ENCODE results near the gene FOSL1.
A peak's percentile ranks its signal among the peaks of the same experiment; 100 is the strongest.
"Not testable (repeated sequence)": the region's sequence is repeated elsewhere in the genome, so short reads cannot be mapped to it uniquely, and the experiment has no call there.

FOSL1 gene

DNA sequence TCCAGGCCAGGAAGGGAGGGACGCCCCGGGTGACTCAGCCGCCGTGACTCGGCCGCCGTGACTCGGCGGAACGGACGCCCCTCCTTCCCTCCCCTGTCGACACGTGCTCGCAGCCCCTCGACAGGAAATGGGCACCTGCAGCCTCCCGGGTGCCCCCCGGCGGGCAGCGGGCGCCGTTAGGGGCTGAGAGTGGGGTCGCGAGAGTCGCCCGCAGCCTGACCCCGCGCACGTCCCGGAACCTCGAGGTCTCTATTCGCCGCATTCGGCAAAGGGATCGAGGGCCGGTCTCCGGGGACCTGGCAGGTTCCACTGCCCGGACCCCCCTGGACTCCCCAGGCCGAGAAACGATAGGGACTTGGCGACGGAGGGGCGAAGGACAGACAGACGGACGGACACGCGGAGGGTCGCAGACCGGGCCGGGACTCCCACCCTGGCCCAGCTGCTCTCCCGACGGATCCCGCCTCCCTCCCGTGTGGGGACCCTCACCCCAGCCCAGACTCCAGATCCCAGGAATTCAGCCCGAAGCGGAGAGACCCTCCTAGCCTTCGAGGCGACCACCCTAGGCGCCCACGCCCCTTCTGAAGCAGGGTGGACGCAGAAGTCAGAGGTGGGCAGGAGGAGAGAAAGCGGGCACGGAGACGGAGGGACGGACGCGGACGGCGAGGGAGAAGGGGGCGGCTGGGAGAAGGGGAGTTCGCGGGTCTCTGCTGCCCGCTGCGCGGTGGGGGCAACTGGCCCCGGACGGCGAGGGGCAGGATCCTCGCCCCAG lies 648 bp downstream of the FOSL1 start:
- DNase-seq (ENCODE audit: low read depth, low spot score), result no peak
- H3K4me3 ChIP-seq (ENCODE audit: low read length), result no peak overlapping the region; the same call in 1 of the 2 replicates

DNA sequence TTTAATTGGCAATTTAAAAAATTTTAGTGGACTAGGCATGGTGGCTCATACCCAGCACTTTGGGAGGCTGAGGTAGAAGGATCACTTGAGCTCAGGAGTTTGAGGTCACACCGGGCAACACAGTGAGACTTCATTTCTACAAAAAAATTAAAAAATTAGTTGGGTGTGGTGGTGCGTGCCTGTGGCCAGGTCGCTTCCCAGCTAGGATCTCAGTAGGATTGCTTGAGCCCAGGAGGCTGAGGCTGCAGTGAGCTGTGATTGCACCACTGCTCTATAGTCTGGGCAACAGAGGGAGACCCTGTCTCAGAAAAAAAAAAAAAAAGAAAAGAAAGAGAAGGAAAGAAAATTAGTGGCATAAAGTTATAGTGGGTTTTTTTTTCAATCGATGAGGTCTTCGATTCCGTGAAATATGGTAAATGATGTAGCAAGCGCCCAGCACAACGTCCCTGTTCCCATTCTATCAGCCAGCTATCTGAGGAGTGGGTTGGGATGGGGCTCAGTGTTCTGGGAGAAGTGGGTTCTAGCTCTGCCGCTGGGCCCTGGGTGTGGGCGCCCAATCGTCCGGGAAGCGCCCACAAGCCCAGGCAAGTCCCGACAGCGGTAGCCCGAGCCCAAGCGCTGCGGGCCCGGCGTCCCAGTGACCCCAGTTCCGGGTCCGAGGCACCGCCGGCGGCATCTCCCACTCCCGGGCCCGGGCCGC lies 1.4 kb downstream of the FOSL1 start:
- no peak for DNase-seq (ENCODE audit: low read depth, low spot score)
- no peak overlapping the region for H3K4me3 ChIP-seq (ENCODE audit: low read length)

DNA sequence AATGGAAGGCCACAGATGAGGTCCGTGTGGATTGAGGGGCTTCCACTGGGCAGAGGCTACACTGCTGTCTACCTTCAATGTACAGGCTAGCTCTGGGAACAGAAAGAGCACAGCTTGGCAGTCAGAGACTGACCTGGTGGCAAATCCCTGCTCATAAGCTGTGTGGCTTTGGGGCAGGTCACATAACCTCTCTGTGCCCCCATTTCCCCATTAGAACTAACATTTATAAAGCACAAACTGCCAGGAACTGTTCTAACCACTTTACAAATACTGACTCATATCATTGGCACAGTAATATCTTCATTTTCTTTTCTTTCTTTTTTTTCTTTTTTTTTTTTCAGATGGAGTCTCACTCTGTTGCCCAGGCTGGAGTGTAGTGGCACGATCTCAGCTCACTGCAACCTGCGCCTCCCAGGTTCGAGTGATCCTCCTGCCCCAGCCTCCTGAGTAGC lies 3.1 kb downstream of the FOSL1 start:
- no peak overlapping the region for H3K4me3 ChIP-seq (ENCODE audit: low read length)

DNA sequence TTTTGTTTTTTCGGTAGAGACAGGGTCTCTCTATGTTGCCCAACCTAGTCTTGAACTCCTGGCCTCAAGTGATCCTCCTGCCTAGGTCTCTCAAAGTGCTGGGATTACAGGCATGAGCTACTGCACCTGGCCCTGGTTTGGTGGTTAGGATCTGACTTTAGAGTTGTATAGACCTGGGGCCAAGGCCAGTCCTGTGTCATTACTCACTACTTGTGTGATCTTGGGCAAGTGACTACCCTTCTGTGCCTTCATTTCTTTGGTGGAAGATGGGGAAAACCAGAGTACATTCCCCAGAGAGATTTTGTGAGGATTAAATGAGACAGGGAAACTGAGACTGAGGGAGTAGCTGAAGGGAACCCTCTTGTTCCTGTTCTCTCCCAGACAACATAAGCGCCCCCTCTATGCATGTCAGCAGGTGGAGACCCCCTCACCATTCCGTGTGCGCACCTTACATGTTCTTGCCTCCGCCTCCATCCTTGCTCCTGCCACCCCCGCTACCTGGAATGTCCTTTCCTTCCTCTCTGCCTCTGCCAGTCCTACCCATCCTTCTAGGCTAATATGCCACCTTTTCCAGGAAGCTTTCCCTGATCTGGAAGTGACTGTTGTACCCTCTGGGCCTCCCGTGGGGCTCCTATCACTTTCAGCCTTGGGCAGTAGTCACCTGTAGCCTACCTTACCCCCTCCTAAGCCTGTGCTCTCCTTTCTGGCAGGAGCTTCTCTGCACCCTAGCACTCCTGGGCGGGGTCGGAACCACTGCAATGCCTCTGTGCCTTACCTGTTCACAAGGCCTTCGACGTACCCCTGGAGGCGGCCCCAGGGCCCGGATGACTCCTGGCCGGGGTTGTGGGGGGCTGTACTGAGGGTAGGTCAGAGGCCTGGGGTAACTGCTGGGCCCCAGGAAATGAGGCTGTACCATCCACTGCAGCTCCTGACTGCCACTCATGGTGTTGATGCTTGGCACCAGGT lies 3.9 kb downstream of the FOSL1 start:
- no peak overlapping the region for H3K4me3 ChIP-seq (ENCODE audit: low read length)
- no peak for DNase-seq (ENCODE audit: low read depth, low spot score)

More for the DNA sequence above, 3.1 kb downstream of the FOSL1 start:
- no peak for DNase-seq (ENCODE audit: low read depth, low spot score)

DNA sequence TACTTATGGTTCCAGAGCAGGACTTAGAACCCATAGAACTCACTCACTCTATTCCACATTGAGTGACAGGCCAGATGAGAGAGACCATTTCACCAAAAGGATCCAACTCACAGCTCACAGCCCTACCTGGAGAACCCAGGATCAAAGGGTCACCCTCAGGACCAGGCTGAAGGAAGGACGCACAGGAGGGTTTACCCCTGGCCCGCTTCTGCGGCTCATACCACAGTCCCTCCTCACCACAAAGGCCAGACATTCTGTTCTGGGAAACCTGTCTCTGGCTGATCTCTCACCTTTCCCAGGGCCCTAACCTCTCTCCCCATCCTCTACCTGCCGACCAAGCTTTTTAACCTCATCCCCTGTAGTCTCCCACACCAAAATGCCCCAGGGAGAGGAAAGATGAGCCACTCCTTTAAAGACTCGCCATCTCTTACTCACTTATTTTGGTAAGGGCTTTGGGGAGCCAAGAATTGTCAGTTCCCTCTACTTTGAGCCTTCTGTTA lies 4.7 kb downstream of the FOSL1 start:
- H3K4me3 ChIP-seq (ENCODE audit: low read length), result no peak overlapping the region

DNA sequence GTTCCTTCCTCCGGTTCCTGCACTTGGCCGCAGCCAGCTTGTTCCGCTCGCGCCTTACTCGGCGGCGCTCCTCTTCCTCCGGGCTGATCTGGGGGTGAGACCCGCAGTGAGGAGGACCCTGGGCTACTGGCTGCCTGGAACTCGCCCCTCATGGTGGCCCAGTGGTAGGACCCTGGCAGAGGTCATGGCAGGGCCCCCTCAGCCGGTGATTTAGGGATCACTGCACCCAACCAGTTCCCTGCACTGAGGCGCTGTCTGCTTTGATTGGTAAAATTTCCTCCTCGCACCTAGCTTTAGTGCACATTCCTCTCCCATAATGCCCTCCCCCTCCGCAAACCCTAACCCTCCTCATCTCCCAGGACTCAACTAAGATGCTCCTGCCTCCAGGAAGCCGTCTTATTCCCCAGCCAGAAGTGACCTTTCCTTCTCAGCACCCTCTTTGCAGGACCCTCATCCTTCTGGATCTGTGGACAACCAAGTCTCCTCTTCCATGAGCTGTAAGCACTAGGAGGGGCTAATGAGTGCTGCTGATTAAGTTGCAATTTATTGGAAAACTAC lies 6.1 kb downstream of the FOSL1 start:
- no peak for DNase-seq (ENCODE audit: low read depth, low spot score)
- H3K4me3 ChIP-seq (ENCODE audit: low read length), result no peak overlapping the region

More for the DNA sequence above, 4.7 kb downstream of the FOSL1 start:
- no peak for DNase-seq (ENCODE audit: low read depth, low spot score)

DNA sequence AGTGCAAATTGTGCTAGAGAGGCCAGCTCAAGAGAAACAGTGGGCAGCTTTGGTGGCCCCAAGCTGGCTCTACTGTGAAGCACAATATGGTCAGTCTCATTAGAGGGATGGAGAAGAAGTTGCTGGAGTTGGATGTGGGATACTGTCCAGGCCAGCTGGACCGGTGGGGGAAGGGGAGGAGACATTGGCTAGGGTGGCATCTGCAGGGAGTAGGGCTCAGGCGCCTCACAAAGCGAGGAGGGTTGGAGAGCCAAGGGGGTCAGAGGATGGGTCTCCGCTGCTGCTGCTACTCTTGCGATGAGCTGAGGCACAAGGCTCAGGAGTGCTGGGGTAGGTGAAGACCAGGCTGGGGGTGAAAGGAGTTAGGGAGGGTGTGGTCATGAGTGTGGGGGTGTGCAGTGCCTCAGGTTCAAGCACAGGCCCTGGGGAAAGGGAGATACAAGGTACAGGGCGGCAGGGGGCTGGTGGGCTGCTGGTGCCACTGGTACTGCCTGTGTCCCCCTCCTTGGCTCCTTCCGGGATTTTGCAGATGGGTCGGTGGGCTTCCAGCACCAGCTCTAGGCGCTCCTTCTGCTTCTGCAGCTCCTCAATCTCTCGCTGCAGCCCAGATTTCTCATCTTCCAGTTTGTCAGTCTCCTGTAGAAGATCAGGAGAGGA lies 7.4 kb downstream of the FOSL1 start:
- DNase-seq (ENCODE audit: low read depth, low spot score), result no peak
- no peak overlapping the region for H3K4me3 ChIP-seq (ENCODE audit: low read length)

DNA sequence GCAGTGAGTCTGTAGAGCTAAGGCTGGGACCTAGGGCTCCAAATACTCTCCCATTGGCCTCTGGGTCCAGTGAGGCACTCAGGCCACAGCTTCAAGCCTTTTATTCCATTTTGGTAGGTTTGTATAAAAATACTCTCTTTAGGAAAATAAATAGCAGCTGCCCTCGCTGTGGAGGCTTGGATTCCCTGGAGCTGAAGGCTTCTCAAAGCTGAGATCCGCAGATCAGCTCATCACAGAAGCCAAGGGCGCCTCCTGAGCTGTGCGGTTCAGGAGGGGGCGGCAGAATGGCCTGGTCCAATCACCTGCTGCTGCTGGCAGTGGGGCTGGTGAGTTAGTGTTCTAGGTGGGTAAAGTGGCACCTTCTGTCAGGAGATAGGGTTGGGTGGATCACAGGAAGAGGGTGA lies 8.0 kb downstream of the FOSL1 start:
- not testable (repeated sequence) for DNase-seq (ENCODE audit: low read depth, low spot score); H3K4me3 ChIP-seq (ENCODE audit: low read length)

DNA sequence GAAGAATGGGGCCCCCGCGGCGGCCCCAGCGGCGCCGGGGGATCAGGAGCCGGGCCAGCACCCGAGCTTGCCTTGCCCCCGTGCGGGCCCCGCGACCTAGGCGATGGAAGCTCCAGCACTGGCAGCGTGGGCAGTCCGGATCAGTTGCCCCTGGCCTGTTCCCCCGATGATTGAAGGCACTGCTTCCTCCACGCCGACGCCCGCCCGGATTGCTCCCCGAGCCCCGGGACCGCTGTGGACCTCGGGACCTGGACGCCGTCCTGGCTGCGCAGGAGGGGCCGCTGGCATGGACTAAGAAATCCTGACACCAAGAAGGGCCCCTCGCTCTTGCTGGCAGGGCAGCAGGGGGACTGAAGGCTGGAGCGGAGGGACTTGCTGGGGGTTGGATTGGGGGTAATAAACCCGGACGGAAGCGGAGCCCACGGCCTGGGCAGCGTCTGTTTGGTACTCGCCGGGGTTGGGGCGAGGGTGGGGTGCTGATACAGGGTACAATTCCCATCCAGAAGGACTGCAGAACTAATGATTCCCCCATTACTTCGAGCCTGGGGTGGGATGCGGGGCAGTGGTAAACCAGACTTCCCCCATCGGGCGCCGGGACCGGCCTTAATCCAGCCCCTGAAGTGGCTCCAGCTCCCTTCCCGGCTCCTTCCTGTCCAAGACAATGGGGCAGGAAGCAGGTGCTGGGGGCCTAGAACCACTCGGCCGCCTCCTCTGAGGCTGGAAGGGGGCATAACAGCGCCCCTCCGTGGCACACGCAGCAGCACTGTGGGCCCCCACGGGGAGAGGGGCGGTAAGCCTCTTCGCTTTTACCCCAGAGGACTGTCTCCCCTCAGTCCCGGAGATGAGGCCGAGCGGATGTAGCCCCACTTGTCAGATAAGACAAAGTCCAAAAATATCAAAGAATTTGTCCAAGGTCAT lies 8.7 kb downstream of the FOSL1 start:
- DNase-seq (ENCODE audit: low read depth, low spot score), result no peak
- H3K4me3 ChIP-seq (ENCODE audit: low read length), result peak overlapping the region; percentile 67

DNA sequence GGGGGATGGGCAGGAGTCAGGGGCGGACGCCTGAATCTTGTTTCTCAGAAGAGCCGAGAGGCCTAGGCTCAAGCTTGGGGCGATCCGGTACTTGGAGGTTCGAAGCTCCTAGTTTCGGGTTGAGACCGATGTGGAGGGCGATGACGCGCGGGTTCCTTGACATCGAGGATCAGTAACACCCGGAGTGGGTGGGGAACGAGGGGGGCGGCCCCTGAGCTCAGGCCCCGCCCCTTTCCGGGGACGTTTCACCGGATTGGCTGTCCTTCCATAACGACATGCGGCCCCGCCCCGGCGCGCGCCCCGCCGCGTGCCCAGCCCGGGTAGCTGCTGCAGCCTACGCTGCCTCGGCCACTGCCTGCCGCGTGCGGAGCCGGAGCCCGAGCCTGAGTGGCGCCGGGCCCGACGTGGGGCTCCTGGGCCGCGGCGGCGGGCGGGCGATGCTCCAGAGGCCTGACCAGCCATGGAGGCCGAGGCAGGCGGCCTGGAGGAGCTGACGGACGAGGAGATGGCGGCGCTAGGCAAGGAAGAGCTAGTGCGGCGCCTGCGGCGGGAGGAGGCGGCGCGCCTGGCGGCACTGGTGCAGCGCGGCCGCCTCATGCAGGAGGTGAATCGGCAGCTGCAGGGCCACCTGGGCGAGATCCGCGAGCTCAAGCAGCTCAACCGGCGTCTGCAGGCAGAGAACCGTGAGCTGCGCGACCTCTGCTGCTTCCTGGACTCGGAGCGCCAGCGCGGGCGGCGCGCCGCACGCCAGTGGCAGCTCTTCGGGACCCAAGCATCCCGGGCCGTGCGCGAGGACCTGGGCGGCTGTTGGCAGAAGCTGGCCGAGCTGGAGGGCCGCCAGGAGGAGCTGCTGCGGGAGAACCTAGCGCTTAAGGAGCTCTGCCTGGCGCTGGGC lies 9.6 kb downstream of the FOSL1 start, which contains the start of gene CCDC85B:
CCDC85B (plus strand) TSS at position 350 of the 895 bp plus-strand sequence; CDS start at position 461, 111 bp downstream.
- H3K4me3 ChIP-seq (ENCODE audit: low read length), result peak within 1 kb of the TSS; percentile 67
- peak; percentile 92 for DNase-seq (ENCODE audit: low read depth, low spot score)

DNA sequence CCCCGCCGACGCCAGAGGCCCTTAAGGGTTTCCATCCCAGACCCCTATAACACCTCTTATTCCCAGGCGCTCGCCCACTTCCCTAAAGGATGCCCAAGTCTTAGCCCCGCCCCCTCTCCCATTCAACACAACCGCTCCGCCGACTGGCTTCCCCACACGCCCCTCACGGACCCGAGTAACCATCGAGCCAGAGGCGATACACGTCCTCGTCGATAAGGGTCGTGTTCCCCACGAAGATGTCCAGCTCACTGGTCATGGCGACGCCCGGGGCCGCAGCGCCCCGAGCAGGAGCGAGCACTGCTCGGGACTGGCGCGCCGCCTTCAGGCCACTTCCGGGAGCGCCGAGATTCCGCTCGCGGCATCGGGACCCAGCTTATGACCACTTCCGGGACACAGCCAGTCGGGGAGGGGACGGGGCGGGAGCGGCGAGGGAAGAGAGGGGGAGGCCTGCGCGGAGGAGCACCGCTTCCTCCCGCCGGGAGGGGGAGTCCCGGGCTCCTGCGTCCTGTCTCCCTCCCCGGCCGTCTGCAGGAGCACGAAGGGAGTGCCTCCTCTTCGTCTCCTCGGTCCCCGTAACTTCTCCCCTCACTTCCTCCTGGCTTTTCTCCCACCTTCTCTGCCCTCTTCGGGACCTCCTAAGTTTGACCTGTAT lies 11.9 kb downstream of the FOSL1 start, which contains the start of gene FIBP:
FIBP (minus strand) TSS at position 309 of the 652 bp plus-strand sequence; CDS start at position 256, 53 bp downstream.
- DNase-seq (ENCODE audit: low read depth, low spot score), result peak; percentile 93
- peak within 1 kb of the TSS; percentile 92 for H3K4me3 ChIP-seq (ENCODE audit: low read length)

DNA sequence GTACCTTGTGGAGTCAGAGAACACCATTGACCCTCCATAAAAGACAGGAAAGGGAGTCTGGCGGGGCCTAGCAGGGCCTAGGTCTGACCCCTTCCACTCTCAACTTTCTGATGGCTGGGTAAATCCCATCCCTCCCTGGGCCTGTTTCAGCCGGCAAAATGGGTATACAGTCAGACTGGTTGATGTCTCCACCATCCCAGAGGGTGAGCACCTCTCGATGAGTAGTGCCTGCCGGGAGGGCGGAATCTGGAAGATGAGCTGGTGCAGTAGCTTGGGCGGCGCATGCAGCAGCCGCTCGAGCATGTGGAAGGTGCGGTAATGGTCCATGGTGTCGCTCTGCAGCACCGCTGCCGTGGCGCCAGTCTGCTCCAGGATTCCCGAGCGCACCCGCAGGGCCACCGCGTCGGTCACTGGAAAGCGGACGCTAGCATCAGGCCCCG lies 12.4 kb downstream of the FOSL1 start:
- DNase-seq (ENCODE audit: low read depth, low spot score), result no peak

DNA sequence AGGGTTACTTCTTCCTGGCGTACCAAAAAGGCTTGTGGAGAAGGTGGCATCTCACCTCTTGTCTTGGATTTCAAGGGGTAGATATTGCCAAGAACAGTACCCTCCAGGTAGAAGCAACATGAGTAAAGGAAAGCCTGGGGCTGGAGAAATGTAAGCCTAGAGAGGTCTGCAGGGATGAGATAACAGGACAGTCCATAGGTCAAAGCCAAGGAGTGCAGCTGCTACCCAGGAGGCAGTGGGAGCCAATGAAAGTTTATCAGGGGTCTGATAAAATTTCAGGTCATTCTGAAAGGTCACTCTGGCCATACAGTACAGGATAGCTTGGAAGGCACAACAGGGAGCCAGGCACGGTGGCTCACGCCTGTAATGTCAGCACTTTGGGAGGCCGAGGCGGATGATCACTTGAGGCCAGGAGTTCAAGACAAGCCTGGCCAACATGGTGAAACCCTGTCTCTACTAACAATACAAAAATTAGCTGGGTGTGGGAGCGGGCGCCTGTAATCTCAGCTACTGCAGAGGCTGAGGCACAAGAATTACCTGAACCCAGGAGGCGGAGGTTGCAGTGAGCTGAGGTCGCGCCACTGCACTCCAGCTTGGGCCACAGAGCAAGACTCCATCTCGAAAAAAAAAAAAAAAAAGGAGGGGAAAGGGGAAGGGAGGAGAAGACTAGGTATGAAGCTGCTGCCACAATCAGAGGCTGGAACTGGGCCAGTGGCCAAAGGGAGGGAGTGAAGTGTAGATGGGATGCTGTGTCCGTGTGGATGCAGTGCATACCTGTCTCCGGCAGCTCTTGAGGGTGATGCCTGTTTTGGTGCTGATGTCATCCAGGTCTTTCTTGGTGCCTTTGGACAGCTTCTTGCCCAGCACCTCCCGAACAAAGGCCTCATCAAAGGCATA lies 13.1 kb downstream of the FOSL1 start:
- DNase-seq (ENCODE audit: low read depth, low spot score), result no peak
- peak overlapping the region; percentile 92 for H3K4me3 ChIP-seq (ENCODE audit: low read length)

More for the DNA sequence above, 12.4 kb downstream of the FOSL1 start:
- H3K4me3 ChIP-seq (ENCODE audit: low read length), result peak overlapping the region; percentile 92

DNA sequence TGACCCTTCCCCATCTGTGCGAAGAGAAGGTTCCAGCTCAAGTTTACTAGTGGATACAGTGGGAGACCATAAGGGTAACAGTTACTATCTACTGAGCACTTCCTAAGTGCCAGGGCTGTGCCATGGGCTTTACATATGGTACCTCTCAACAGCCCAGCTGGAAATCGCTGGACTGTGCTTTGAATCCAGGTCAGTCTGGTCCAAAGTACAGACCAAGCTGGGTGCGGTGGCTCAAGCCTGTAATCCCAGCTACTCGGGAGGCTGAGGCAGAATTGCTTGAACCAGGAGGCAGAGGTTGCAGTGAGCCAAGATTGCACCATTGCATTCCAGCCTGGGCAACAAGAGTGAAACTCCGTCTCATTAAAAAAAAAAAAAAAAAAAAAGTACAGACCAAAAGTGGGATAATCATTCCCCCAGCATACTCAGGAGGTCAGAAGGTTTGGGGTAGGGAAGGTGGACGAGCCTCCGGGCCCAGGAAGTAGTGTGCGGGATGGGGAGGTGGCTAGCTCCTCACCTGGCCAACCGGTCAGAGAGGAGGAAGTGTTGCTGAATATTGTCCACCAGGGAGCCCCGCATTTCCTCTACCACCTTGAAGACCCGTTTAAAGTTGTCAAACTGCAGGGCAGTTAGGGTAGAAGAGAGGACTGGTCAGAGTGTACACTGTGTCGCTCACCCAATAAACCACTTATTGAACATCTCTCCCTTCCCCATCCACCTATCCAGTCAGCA lies 14.2 kb downstream of the FOSL1 start:
- no peak overlapping the region for H3K4me3 ChIP-seq (ENCODE audit: low read length)
- DNase-seq (ENCODE audit: low read depth, low spot score), result no peak
